HepG2 (cell line): Measurements from ENCODE around the gene RNFT2. TPM values are rescaled to one million over a fixed set of nuclear protein-coding genes. Genes with fewer than 3 reads are reported as not detected.

Experiments
- ADNP ChIP-seq: sonication (generic); formaldehyde crosslinking; IDR thresholded peaks from 2 replicates; pipeline ENCODE4 v1.4.0; 2020; ENCODE audit warnings: missing genetic modification reagents
- FOXK1 ChIP-seq: sonication (generic); formaldehyde crosslinking; IDR thresholded peaks from 2 replicates; pipeline ENCODE4 v1.4.0; 2020; ENCODE audit warnings: low read depth, missing genetic modification reagents, borderline replicate concordance
- GTF2F1 ChIP-seq: fragments of 150-350 bp; IDR thresholded peaks from 2 replicates; pipeline ENCODE4 v1.6.1; 2014; ENCODE audit warnings: low read length
- KAT7 ChIP-seq: IDR thresholded peaks from 2 replicates; pipeline ENCODE4 v1.6.1; 2018; ENCODE audit warnings: borderline replicate concordance, missing compliant biosample characterization
- MXI1 ChIP-seq: IDR thresholded peaks from 3 replicates; pipeline ENCODE4 v1.6.1; 2012; ENCODE audit warnings: low read depth, low read length, inconsistent platforms, borderline replicate concordance
- NR2F2 ChIP-seq: IDR thresholded peaks from 2 replicates; pipeline ENCODE4 v1.6.1; 2012; ENCODE audit warnings: low read depth, inconsistent platforms, borderline replicate concordance
- SIN3B ChIP-seq: fragments of 150-350 bp; IDR thresholded peaks from 2 replicates; pipeline ENCODE4 v1.6.1; 2014; ENCODE audit warnings: low read length
- SP140L ChIP-seq: sonication (generic); formaldehyde crosslinking; IDR thresholded peaks from 2 replicates; pipeline ENCODE4 v1.4.0; 2020; ENCODE audit warnings: missing genetic modification reagents, borderline replicate concordance
- SRF ChIP-seq: IDR thresholded peaks from 2 replicates; pipeline ENCODE4 v1.6.1; 2011; ENCODE audit warnings: mild to moderate bottlenecking, low read depth, low read length, moderate library complexity
- ZC3H13 ChIP-seq: sonication (generic); formaldehyde crosslinking; IDR thresholded peaks from 2 replicates; pipeline ENCODE4 v1.8.1; 2023; ENCODE audit warnings: mild to moderate bottlenecking, missing genetic modification reagents, moderate library complexity
- ZMYM4 ChIP-seq: sonication (generic); formaldehyde crosslinking; IDR thresholded peaks from 2 replicates; pipeline ENCODE4 v1.8.1; 2023; ENCODE audit warnings: mild to moderate bottlenecking, missing genetic modification reagents
- ZNF224 ChIP-seq: sonication (generic); formaldehyde crosslinking; IDR thresholded peaks from 2 replicates; pipeline ENCODE4 v1.5.0; 2020; ENCODE audit warnings: mild to moderate bottlenecking, missing genetic modification reagents
- ZNF232 ChIP-seq: sonication (generic); formaldehyde crosslinking; IDR thresholded peaks from 2 replicates; pipeline ENCODE4 v1.4.0; 2020; ENCODE audit warnings: missing genetic modification reagents, borderline replicate concordance
- ZNF296 ChIP-seq: sonication (generic); formaldehyde crosslinking; conservative IDR thresholded peaks from 2 replicates; pipeline ENCODE4 v1.5.0; 2020; ENCODE audit warnings: mild to moderate bottlenecking, missing genetic modification reagents
- ZNF34 ChIP-seq: sonication (generic); formaldehyde crosslinking; IDR thresholded peaks from 2 replicates; pipeline ENCODE4 v1.4.0; 2020; ENCODE audit warnings: mild to moderate bottlenecking, missing genetic modification reagents, borderline replicate concordance
- ZSCAN20 ChIP-seq: sonication (generic); formaldehyde crosslinking; IDR thresholded peaks from 2 replicates; pipeline ENCODE4 v1.4.0; 2020; ENCODE audit warnings: missing genetic modification reagents, mild to moderate bottlenecking, borderline replicate concordance
- polyA plus RNA-seq, 8 experiments: library from polyadenylated mRNA; depleted of rRNA in 3 of 8; stranded (reverse) in 7 of 8; unstranded in 1 of 8; fragments of >200 nt; fragmentation: Illumina TruSeq in 4 of 8; extraction: Trizol in 4 of 8; gene quantifications; 2 replicates each; pipeline versions ENCODE4 v1.2.1 to v1.2.3, GENCODE V29; 2011 to 2016; ENCODE audit warnings: low read depth in 4 of 8, missing spikeins in 1 of 8, mixed read lengths in 1 of 8; ENCODE audit not compliant: insufficient read depth in 1 of 8
- total RNA-seq, 5 experiments: library from RNA; depleted of rRNA; stranded (reverse); fragments of >200 nt; fragmentation: Illumina TruSeq; extraction: Trizol; gene quantifications; 2 replicates each; pipeline ENCODE4 v1.2.3, GENCODE V29; 2016; ENCODE audit warnings: low read depth in 1 of 5
- TF ChIP-seq, protein P1 (sequence below): sonication (generic); formaldehyde crosslinking; IDR thresholded peaks from 2 replicates; pipeline ENCODE4 v1.5.1; 2020; ENCODE audit warnings: missing genetic modification reagents, mild to moderate bottlenecking, borderline replicate concordance
- TF ChIP-seq, protein P2 (sequence below): sonication (generic); formaldehyde crosslinking; conservative IDR thresholded peaks from 2 replicates; pipeline ENCODE4 v1.4.0; 2020; ENCODE audit warnings: missing genetic modification reagents
- TF ChIP-seq, protein P3 (sequence below): sonication (generic); formaldehyde crosslinking; conservative IDR thresholded peaks from 2 replicates; pipeline ENCODE4 v1.8.0; 2022; ENCODE audit warnings: missing genetic modification reagents
- TF ChIP-seq, protein P4 (sequence below): sonication (generic); formaldehyde crosslinking; IDR thresholded peaks from 2 replicates; pipeline ENCODE4 v1.4.0; 2020; ENCODE audit warnings: missing genetic modification reagents, borderline replicate concordance
- TF ChIP-seq, protein P5 (sequence below): sonication (generic); formaldehyde crosslinking; IDR thresholded peaks from 2 replicates; pipeline ENCODE4 v1.4.0; 2020; ENCODE audit warnings: mild to moderate bottlenecking, missing genetic modification reagents

Gene RNFT2
- total and polyA plus RNA-seq, 2 of the 13 experiments (the other 11 are each of a cell fraction or from before 2014, with no cell fraction given) = 3.3 to 8.3 TPM

DNA sequence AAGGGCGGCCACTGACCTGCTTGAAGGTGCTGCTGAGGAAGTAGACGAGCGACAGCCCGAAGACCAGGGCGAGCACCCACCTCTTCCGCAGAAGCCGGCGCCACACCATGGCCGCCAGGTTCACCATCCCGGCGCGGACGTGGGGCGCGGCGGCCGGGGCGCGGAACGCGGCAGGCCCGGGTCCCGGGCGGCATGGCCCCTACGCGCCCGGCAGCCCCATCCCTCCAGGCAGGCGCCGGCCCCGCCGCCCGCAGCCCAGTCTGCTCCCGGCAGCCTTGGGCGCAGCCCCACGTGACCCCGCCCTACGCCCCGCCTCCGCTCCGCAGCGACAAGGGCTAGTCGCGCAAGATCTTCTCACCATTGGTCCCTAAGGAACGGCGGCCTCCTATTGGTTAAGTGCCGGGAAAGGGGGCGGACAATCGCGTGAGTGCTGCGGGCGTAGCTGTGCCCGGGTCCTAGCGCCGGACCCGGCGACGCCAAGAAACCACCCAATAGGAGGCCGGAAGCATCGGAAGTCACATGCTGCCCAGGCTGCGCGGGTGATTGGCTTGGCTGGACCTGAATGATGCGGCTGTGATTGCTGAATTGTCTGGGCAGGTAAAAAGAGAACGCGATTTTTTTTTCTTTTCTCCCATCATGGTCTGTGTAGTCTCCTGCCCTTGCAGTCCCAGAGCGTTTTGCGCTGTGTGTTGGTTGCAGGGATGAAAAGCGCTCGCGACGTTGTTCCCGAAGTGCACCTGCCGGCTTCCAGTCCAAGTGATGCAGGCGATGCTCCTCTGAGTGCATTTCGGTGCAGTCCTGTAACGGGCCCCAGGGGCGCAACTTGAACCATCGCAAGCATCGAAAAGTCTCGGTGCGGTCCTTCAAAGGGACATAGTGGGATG, at the start of gene RNFT2, which contains the start of gene SPRING1 (continued):
- TF ChIP-seq ZNF232 (CRISPR knock-in tag) (no peak; the same call in 1 of the 2 replicates), SIN3B (no peak), ADNP (no peak), ZNF34 (no peak), SRF (no peak), MXI1 (peak; percentile 80; the same call in 1 of the 3 replicates), ZNF224 (CRISPR knock-in tag) (no peak), ZC3H13 (CRISPR knock-in tag) (no peak; the same call in 1 of the 2 replicates), SP140L (no peak), GTF2F1 (no peak), FOXK1 (CRISPR knock-in tag) (peak; percentile 71; the same call in 1 of the 2 replicates), KAT7 (CRISPR knock-in tag) (no peak; the same call in 1 of the 2 replicates), ZSCAN20 (CRISPR knock-in tag) (no peak; the same call in 1 of the 2 replicates), NR2F2 (no peak), ZMYM4 (CRISPR knock-in tag) (peak; percentile 100), ZNF296 (CRISPR knock-in tag) (no peak)
- TF ChIP-seq, protein P1, sequence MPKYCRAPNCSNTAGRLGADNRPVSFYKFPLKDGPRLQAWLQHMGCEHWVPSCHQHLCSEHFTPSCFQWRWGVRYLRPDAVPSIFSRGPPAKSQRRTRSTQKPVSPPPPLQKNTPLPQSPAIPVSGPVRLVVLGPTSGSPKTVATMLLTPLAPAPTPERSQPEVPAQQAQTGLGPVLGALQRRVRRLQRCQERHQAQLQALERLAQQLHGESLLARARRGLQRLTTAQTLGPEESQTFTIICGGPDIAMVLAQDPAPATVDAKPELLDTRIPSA (CRISPR knock-in tag) = no peak
- TF ChIP-seq, protein P2, sequence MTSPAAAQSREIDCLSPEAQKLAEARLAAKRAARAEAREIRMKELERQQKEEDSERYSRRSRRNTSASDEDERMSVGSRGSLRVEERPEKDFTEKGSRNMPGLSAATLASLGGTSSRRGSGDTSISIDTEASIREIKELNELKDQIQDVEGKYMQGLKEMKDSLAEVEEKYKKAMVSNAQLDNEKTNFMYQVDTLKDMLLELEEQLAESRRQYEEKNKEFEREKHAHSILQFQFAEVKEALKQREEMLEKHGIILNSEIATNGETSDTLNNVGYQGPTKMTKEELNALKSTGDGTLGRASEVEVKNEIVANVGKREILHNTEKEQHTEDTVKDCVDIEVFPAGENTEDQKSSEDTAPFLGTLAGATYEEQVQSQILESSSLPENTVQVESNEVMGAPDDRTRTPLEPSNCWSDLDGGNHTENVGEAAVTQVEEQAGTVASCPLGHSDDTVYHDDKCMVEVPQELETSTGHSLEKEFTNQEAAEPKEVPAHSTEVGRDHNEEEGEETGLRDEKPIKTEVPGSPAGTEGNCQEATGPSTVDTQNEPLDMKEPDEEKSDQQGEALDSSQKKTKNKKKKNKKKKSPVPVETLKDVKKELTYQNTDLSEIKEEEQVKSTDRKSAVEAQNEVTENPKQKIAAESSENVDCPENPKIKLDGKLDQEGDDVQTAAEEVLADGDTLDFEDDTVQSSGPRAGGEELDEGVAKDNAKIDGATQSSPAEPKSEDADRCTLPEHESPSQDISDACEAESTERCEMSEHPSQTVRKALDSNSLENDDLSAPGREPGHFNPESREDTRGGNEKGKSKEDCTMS (CRISPR knock-in tag) = no peak
- TF ChIP-seq, protein P3, sequence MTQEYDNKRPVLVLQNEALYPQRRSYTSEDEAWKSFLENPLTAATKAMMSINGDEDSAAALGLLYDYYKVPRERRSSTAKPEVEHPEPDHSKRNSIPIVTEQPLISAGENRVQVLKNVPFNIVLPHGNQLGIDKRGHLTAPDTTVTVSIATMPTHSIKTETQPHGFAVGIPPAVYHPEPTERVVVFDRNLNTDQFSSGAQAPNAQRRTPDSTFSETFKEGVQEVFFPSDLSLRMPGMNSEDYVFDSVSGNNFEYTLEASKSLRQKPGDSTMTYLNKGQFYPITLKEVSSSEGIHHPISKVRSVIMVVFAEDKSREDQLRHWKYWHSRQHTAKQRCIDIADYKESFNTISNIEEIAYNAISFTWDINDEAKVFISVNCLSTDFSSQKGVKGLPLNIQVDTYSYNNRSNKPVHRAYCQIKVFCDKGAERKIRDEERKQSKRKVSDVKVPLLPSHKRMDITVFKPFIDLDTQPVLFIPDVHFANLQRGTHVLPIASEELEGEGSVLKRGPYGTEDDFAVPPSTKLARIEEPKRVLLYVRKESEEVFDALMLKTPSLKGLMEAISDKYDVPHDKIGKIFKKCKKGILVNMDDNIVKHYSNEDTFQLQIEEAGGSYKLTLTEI (CRISPR knock-in tag) = no peak
- TF ChIP-seq, protein P4, sequence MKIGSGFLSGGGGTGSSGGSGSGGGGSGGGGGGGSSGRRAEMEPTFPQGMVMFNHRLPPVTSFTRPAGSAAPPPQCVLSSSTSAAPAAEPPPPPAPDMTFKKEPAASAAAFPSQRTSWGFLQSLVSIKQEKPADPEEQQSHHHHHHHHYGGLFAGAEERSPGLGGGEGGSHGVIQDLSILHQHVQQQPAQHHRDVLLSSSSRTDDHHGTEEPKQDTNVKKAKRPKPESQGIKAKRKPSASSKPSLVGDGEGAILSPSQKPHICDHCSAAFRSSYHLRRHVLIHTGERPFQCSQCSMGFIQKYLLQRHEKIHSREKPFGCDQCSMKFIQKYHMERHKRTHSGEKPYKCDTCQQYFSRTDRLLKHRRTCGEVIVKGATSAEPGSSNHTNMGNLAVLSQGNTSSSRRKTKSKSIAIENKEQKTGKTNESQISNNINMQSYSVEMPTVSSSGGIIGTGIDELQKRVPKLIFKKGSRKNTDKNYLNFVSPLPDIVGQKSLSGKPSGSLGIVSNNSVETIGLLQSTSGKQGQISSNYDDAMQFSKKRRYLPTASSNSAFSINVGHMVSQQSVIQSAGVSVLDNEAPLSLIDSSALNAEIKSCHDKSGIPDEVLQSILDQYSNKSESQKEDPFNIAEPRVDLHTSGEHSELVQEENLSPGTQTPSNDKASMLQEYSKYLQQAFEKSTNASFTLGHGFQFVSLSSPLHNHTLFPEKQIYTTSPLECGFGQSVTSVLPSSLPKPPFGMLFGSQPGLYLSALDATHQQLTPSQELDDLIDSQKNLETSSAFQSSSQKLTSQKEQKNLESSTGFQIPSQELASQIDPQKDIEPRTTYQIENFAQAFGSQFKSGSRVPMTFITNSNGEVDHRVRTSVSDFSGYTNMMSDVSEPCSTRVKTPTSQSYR = no peak
- TF ChIP-seq, protein P5, sequence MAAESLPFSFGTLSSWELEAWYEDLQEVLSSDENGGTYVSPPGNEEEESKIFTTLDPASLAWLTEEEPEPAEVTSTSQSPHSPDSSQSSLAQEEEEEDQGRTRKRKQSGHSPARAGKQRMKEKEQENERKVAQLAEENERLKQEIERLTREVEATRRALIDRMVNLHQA (CRISPR knock-in tag) = no peak
